PC-3 (cell line): ENCODE measurements around the gene DGKZ. TPM values are rescaled to one million over a fixed set of nuclear protein-coding genes. Genes with fewer than 3 reads are reported as not detected.
"Not testable (repeated sequence)": the region's sequence is repeated elsewhere in the genome, so short reads cannot be mapped to it uniquely, and the experiment has no call there.

Experiments
- ATAC-seq: fragments of 200-7000 bp; cut with Tn5 transposase; 2 replicates; pipeline ENCODE4 v1.9.1; 2020; ENCODE audit warnings: mild to moderate bottlenecking, moderate library complexity
- BruUV-seq: library from RNA; stranded (reverse); fragments of 400-500 nt; replicated peaks from 2 replicates; lab custom pipeline; 2021; lab: Mats Ljungman, UMichigan
- CTCF ChIA-PET: fragments of 300-600 bp; sonication (Branson Sonifier 250); formaldehyde crosslinking; loops from one replicate; lab custom pipeline; 2022; ENCODE audit warnings: antibody characterized with exemption; lab: Charles Lee
- POLR2A ChIA-PET: fragments of 300-600 bp; sonication (Branson Sonifier 250); formaldehyde crosslinking; loops from one replicate; lab custom pipeline; 2022; ENCODE audit warnings: antibody characterized with exemption; ENCODE audit not compliant: unreplicated experiment; lab: Charles Lee
- DNase-seq: peaks from one replicate; pipeline ENCODE4 v3.0.0-alpha.2; 2015
- H2AFZ ChIP-seq: fragments of 300-600 bp; sonication (generic); 2 replicates; pipeline ENCODE4 v1.6.0; 2016; ENCODE audit warnings: antibody characterized with exemption, low read length
- H3F3A ChIP-seq: fragments of 300-600 bp; sonication (generic); one replicate; pipeline ENCODE4 v1.6.0; 2017; ENCODE audit warnings: antibody characterized with exemption, low read length, control low read depth, mild to moderate bottlenecking; ENCODE audit not compliant: unreplicated experiment
- H3K27ac ChIP-seq: fragments of 300-600 bp; sonication (generic); 2 replicates; pipeline ENCODE4 v1.5.1; 2016; ENCODE audit warnings: mild to moderate bottlenecking, low read length
- H3K27me3 ChIP-seq: fragments of 300-600 bp; sonication (generic); 2 replicates; pipeline ENCODE4 v1.6.1; 2016; ENCODE audit warnings: low read length, mixed read lengths
- H3K36me3 ChIP-seq: fragments of 300-600 bp; sonication (generic); 2 replicates; pipeline ENCODE4 v1.6.1; 2016; ENCODE audit warnings: low read depth, mixed run types, low read length, mixed read lengths
- H3K4me1 ChIP-seq: fragments of 300-600 bp; sonication (generic); 2 replicates; pipeline ENCODE4 v1.5.1; 2016; ENCODE audit warnings: low read length; ENCODE audit not compliant: insufficient read depth
- H3K4me2 ChIP-seq: fragments of 300-600 bp; sonication (generic); 2 replicates; pipeline ENCODE4 v1.6.0; 2016; ENCODE audit warnings: low read length
- H3K4me3 ChIP-seq: fragments of 300-600 bp; sonication (generic); 2 replicates; pipeline ENCODE4 v1.5.1; 2016; ENCODE audit warnings: mild to moderate bottlenecking, low read length, mixed read lengths
- H3K79me2 ChIP-seq: fragments of 300-600 bp; sonication (generic); 2 replicates; pipeline ENCODE4 v1.6.1; 2017; ENCODE audit warnings: low read length, mixed read lengths
- H3K9ac ChIP-seq: fragments of 300-600 bp; sonication (generic); 2 replicates; pipeline ENCODE4 v1.6.0; 2016; ENCODE audit warnings: mild to moderate bottlenecking, low read length
- H3K9me2 ChIP-seq: fragments of 300-600 bp; sonication (generic); replicated peaks from 2 replicates; pipeline ENCODE4 v1.6.1; 2016; ENCODE audit warnings: mixed run types, low read length, mixed read lengths
- H3K9me3 ChIP-seq: fragments of 300-600 bp; sonication (generic); 2 replicates; pipeline ENCODE4 v1.6.1; 2016; ENCODE audit warnings: low read length, mixed read lengths
- H4K20me1 ChIP-seq: fragments of 300-600 bp; sonication (generic); 2 replicates; pipeline ENCODE4 v1.6.1; 2016; ENCODE audit warnings: low read length, mixed read lengths
- EZH2 ChIP-seq: fragments of 300-600 bp; sonication (generic); IDR thresholded peaks from one replicate; pipeline ENCODE4 v1.6.1; 2017; ENCODE audit warnings: antibody characterized with exemption, mild to moderate bottlenecking, low read length; ENCODE audit not compliant: unreplicated experiment
- EZH2phosphoT487 ChIP-seq: fragments of 300-600 bp; sonication (generic); IDR thresholded peaks from 2 replicates; pipeline ENCODE4 v1.6.1; 2018; ENCODE audit warnings: mild to moderate bottlenecking, antibody characterized with exemption, low read length, borderline replicate concordance
- intact Hi-C: fragments of 100-400 bp; cut with micrococcal nuclease; formaldehyde crosslinking; loops from 2 replicates; pipeline ENCODE4 v1.9.0; 2023
- total RNA-seq: library from RNA; depleted of rRNA; stranded (reverse); fragments of >200 nt; gene quantifications from 2 replicates; pipeline ENCODE4 v1.2.3, GENCODE V29; 2014
- TF ChIP-seq, protein P1 (sequence below): fragments of 300-600 bp; sonication (generic); conservative IDR thresholded peaks from 2 replicates; pipeline ENCODE4 v1.5.1; 2017; ENCODE audit warnings: antibody characterized with exemption, low read depth, mild to moderate bottlenecking, low read length

DGKZ gene
- total RNA-seq, 1 experiment from 2014 or later: 70.2 TPM

DNA sequence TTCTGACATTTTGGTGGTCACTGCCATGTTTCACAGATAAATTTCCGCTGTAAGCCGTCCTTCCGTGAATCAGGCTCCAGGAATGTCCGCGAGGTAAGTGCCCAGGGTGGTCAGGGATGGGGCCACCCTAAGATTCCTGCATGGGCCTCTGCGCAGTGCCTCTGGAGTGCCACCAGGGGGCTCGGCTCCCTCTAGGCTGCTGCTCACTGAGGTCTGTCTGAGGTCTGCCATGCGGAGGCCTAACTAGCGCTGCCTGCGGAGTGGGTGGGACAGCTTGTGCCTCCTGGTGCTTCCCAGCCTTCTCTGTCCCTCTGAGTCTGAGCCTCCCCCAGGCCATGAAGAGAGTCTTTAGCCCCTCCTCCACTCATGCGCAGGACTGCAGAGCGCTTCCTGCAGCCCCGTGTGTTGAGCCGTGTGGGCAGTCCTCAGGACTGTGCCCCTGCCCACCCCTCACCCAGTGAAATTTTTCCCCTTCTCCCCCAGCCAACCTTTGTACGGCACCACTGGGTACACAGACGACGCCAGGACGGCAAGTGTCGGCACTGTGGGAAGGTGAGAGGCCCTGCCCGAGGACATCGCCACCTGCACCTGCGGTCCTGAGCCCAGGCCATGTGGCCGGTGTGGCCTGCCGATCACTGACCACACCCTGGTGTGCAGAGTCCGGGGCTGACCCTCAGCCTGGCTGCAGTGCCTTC is 22.3 kb downstream of the DGKZ start:
- no peaks in the 10 kb centered on the region for H3K9me3 ChIP-seq
- H3F3A ChIP-seq: no peaks in the 10 kb centered on the region
- no peak overlapping the region for H3K27ac ChIP-seq
- TF ChIP-seq, protein P1, sequence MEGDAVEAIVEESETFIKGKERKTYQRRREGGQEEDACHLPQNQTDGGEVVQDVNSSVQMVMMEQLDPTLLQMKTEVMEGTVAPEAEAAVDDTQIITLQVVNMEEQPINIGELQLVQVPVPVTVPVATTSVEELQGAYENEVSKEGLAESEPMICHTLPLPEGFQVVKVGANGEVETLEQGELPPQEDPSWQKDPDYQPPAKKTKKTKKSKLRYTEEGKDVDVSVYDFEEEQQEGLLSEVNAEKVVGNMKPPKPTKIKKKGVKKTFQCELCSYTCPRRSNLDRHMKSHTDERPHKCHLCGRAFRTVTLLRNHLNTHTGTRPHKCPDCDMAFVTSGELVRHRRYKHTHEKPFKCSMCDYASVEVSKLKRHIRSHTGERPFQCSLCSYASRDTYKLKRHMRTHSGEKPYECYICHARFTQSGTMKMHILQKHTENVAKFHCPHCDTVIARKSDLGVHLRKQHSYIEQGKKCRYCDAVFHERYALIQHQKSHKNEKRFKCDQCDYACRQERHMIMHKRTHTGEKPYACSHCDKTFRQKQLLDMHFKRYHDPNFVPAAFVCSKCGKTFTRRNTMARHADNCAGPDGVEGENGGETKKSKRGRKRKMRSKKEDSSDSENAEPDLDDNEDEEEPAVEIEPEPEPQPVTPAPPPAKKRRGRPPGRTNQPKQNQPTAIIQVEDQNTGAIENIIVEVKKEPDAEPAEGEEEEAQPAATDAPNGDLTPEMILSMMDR: peak; percentile 80
- TF ChIP-seq EZH2phosphoT487: no peak
- ChIA-PET POLR2A (no interaction called here), CTCF (no interaction called here)
- H3K4me1 ChIP-seq: no peaks in the 10 kb centered on the region; the same call in 1 of the 2 replicates
- H3K9ac ChIP-seq: no peak overlapping the region
- no peaks in the 10 kb centered on the region for H3K9me2 ChIP-seq
- H2AFZ ChIP-seq: no peak overlapping the region
- ATAC-seq (peak; percentile 87), DNase-seq (peak; percentile 66)
- no peak overlapping the region for H3K4me3 ChIP-seq
- H3K4me2 ChIP-seq: no peak overlapping the region
- peaks cover 5% of the 10 kb centered on the region; the same call in 1 of the 2 replicates for H3K79me2 ChIP-seq
- intact Hi-C loops: loop anchor here (5.0 kb wide), 1 partner anchor 122 kb away; no protein-coding TSS in a partner anchor
- H4K20me1 ChIP-seq: no peaks in the 10 kb centered on the region
- H3K36me3 ChIP-seq: peaks cover 5% of the 10 kb centered on the region; the same call in 1 of the 2 replicates
- no peaks in the 10 kb centered on the region for H3K27me3 ChIP-seq
- no TSS peak for BruUV-seq

DNA sequence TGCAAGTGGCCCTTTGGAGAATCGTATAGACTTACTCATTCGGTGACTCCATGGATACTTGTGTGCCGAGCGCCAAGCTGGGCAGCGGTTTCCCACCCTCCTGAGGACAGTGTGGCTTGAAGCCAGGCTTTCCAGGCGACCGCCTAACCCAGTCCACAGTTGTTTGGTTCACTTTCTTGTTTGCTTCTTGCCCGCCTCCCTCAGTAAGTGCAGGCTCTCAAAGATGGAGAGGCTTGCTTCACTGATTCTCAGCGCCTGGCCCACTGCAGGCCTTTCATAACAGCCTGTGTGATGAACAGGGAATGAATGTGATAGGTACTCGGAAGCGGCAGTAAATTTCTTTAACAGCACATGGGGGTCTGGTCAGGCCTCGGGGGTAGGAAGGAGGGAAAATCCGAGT is 23.0 kb downstream of the DGKZ start:
- Histone ChIP-seq H3K27me3 (no peaks in the 10 kb centered on the region), H3K4me3 (no peak overlapping the region), H4K20me1 (no peaks in the 10 kb centered on the region), H3K9ac (no peak overlapping the region), H3K36me3 (peaks cover 5% of the 10 kb centered on the region; the same call in 1 of the 2 replicates), H3K9me3 (no peaks in the 10 kb centered on the region), H2AFZ (no peak overlapping the region), H3K79me2 (no peaks in the 10 kb centered on the region), H3K4me2 (no peak overlapping the region), H3K4me1 (no peaks in the 10 kb centered on the region; the same call in 1 of the 2 replicates), H3K27ac (no peak overlapping the region), H3K9me2 (no peaks in the 10 kb centered on the region), H3F3A (no peaks in the 10 kb centered on the region)
- TF ChIP-seq EZH2: no peak
- TF ChIP-seq, protein P1: no peak
- no peak for TF ChIP-seq EZH2phosphoT487
- ChIA-PET POLR2A (no interaction called here), CTCF (no interaction called here)
- intact Hi-C loops: no loop called here
- no peak for ATAC-seq
- no TSS peak for BruUV-seq
- no peak for DNase-seq

- H3K9me3 ChIP-seq, POLR2A ChIA-PET, H3K4me1 ChIP-seq, H3K27ac ChIP-seq, intact Hi-C loops, H3K79me2 ChIP-seq, H3K27me3 ChIP-seq, H3K4me2 ChIP-seq, BruUV-seq, H3K4me3 ChIP-seq, H3K36me3 ChIP-seq, CTCF ChIA-PET, H3F3A ChIP-seq, H3K9me2 ChIP-seq, H2AFZ ChIP-seq, H4K20me1 ChIP-seq, ATAC-seq, DNase-seq, H3K9ac ChIP-seq: not testable (repeated sequence)
These were observed 24.0 kb downstream of the DGKZ start for GRCh38 chr11:46371262-46371661.
